ENCODE data around the gene PAK2.

- no peak for TF ChIP-seq CTCF (IDR thresholded peaks at IDR 0.05)
- TF ChIP-seq EZH2 (IDR thresholded peaks at IDR 0.05), result no peak
- no peak for TF ChIP-seq EZH2phosphoT487 (IDR thresholded peaks at IDR 0.05)
Observed at GRCh38 chr3:196771067-196771466, 31.4 kb downstream of the PAK2 start.

Data from neural progenitor cell (in vitro differentiated cells).